ENCODE results near the gene KRT39.
"Not testable (repeated sequence)": the region's sequence is repeated elsewhere in the genome, so short reads cannot be mapped to it uniquely, and the experiment has no call there.

Gene KRT39

GRCh38 chr17:40938981-40939380 is 27.8 kb downstream of the KRT39 start:
- DNase-seq (ENCODE audit: low read depth): no peak

GRCh38 chr17:40937384-40937819 is 29.3 kb downstream of the KRT39 start, which contains the start of gene KRT23:
Gene KRT23 (minus strand): TSS chr17:40937646. CDS start chr17:40936603, 1,043 bp downstream.
- no peak for DNase-seq (ENCODE audit: low read depth)

GRCh38 chr17:40936976-40937375 is 29.8 kb downstream of the KRT39 start:
- no peak for DNase-seq (ENCODE audit: low read depth)

GRCh38 chr17:40936437-40936971 is 30.2 kb downstream of the KRT39 start:
- DNase-seq (ENCODE audit: low read depth): no peak

- DNase-seq (ENCODE audit: low read depth): no peak
Measured at GRCh38 chr17:40935624-40936023, 31.1 kb downstream of the KRT39 start.

- no peak for DNase-seq (ENCODE audit: low read depth)
Measured at GRCh38 chr17:40932608-40933007, 34.1 kb downstream of the KRT39 start.

- no peak for DNase-seq (ENCODE audit: low read depth)
Measured at GRCh38 chr17:40931311-40931710, 35.4 kb downstream of the KRT39 start.

- DNase-seq (ENCODE audit: low read depth): no peak
Measured at GRCh38 chr17:40926341-40926740, 40.4 kb downstream of the KRT39 start.

GRCh38 chr17:40922239-40922638 is 44.5 kb downstream of the KRT39 start:
- DNase-seq (ENCODE audit: low read depth): no peak

GRCh38 chr17:40921026-40921425 is 45.7 kb downstream of the KRT39 start:
- DNase-seq (ENCODE audit: low read depth): no peak

- not testable (repeated sequence) for DNase-seq (ENCODE audit: low read depth)
Measured at GRCh38 chr17:40917116-40917515, 49.6 kb downstream of the KRT39 start.

- DNase-seq (ENCODE audit: low read depth): no peak
Measured at GRCh38 chr17:40916366-40916765, 50.4 kb downstream of the KRT39 start.

- no peak for DNase-seq (ENCODE audit: low read depth)
Measured at GRCh38 chr17:40915721-40916256, 51.0 kb downstream of the KRT39 start.

GRCh38 chr17:40915199-40915661 is 51.5 kb downstream of the KRT39 start:
- no peak for DNase-seq (ENCODE audit: low read depth)

- DNase-seq (ENCODE audit: low read depth): no peak
Measured at GRCh38 chr17:40914075-40914855, 52.5 kb downstream of the KRT39 start.

GRCh38 chr17:40912486-40913210 is 54.1 kb downstream of the KRT39 start:
- no peak for DNase-seq (ENCODE audit: low read depth)

GRCh38 chr17:40910441-40910841 is 56.3 kb downstream of the KRT39 start:
- no peak for DNase-seq (ENCODE audit: low read depth)

- DNase-seq (ENCODE audit: low read depth): no peak
Measured at GRCh38 chr17:40909755-40910154, 57.0 kb downstream of the KRT39 start.

- DNase-seq (ENCODE audit: low read depth): peak; percentile 30
Measured at GRCh38 chr17:40909351-40909750, 57.4 kb downstream of the KRT39 start.

All from stimulated activated CD8-positive, alpha-beta memory T cell treated with anti-CD3 and anti-CD28 coated beads, Interleukin-15, amount 100 ng/mL, for 1 hour (primary cell).